Gastrocnemius medialis (tissue), 4 donors: ENCODE results near the gene TRIM61.

Experiments used
- POLR2A ChIP-seq, 2 donors: fragments of 450-650 bp; IDR thresholded peaks; one replicate each; pipeline ENCODE4 v1.6.1; 2017; ENCODE audit warnings: antibody characterized with exemption in 2 of 2, mild to moderate bottlenecking in 2 of 2, moderate library complexity in 2 of 2
- TF ChIP-seq, protein P1 (sequence below), 5 experiments: fragments of 450-650 bp in 3 of 5; fragments of 200-600 bp in 2 of 5; sonication (generic) in 2 of 5; IDR thresholded peaks in 4 of 5; conservative IDR thresholded peaks in 1 of 5; 1 replicate in 4 of 5; 2 replicates in 1 of 5; pipeline ENCODE4 v1.5.1; 2016 to 2019; ENCODE audit warnings: antibody characterized with exemption in 5 of 5, mild to moderate bottlenecking in 3 of 5, moderate library complexity in 3 of 5

DNA sequence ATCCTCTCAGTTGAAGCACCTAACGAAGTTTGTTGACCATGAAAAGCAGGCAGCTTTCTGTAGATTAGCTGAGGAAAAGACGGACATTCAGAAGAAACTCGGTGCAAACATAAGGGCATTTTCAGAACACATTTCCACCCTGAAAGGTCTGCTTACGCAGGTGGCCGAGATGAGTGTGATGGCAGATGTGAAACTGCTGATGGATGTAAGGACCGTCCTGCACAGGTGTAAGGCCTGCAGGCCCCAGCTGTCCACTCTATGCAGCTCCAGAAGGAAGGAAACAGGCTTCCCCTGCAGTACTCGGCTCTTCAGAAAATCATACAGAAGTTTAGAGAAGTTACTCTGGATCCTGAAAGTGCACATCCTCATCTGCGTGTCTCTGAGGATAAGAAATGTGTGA is 33.5 kb upstream of the TRIM61 start:
- TF ChIP-seq, protein P1, sequence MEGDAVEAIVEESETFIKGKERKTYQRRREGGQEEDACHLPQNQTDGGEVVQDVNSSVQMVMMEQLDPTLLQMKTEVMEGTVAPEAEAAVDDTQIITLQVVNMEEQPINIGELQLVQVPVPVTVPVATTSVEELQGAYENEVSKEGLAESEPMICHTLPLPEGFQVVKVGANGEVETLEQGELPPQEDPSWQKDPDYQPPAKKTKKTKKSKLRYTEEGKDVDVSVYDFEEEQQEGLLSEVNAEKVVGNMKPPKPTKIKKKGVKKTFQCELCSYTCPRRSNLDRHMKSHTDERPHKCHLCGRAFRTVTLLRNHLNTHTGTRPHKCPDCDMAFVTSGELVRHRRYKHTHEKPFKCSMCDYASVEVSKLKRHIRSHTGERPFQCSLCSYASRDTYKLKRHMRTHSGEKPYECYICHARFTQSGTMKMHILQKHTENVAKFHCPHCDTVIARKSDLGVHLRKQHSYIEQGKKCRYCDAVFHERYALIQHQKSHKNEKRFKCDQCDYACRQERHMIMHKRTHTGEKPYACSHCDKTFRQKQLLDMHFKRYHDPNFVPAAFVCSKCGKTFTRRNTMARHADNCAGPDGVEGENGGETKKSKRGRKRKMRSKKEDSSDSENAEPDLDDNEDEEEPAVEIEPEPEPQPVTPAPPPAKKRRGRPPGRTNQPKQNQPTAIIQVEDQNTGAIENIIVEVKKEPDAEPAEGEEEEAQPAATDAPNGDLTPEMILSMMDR (IDR thresholded peaks at IDR 0.05 in 4 of 5, conservative IDR thresholded peaks at IDR 0.05 in 1 of 5) = no peak
- no peak for TF ChIP-seq POLR2A (IDR thresholded peaks at IDR 0.05)
